Stimulated activated CD4-positive, alpha-beta T cell treated with anti-CD3 and anti-CD28 coated beads, Interleukin-15, amount 100 ng/mL, for 24 hours (primary cell): ENCODE results near the gene INSIG2.

Experiments
- DNase-seq: peaks from one replicate; pipeline ENCODE4 v3.0.0-alpha.2; 2020

INSIG2 gene

DNA sequence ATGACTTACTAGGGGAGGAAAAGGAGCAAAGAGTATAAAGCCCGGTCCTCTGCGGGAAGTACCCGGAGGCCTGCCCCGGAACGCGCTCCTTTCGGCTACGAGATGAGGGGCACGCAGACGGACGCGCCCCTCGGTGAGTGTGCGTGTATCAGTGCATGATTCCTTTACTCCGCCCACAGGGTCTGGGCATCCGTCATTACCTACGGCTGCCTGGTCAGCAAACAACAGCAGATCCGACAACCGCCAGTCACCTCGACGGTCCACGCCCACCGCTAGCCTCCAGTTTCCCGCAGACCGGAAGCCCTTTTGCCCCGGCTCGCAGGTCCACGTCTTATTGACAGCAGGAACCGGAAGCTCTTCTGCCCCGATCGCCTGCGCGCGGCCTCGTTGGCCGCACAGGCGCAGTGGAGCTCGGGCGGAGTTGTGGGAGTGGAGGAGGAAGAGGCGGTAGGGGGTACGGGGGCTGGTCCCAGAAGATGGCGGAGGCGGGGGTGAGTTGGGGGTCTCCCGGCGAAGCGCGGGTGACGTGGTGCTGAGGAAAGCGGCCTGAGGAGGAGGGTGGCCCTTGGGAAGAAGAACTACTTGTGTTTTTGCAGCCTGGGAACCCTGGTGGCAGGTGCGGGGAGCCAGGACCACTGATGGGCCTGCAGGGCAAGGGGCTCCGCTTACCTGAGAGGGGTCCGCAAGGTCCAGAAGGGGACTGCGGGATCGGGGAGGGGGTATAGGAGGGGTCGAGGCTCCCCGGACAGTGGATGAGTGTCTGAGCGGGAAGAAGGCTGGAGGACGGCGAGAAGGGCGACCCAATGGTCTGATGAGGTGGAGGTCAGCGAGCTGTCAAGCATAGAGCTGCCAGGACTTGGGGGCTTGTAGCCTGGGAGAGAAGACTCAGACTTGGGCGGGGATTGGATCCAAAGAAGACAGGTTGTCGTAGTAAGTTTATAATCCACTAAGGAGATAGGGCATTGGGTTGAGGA lies at the start of gene INSIG2:
Gene INSIG2 (plus strand): TSS at position 421 of the 974 bp plus-strand sequence. CDS start 8,086 bp downstream, outside the sequence.
- DNase-seq, result peak; percentile 95

DNA sequence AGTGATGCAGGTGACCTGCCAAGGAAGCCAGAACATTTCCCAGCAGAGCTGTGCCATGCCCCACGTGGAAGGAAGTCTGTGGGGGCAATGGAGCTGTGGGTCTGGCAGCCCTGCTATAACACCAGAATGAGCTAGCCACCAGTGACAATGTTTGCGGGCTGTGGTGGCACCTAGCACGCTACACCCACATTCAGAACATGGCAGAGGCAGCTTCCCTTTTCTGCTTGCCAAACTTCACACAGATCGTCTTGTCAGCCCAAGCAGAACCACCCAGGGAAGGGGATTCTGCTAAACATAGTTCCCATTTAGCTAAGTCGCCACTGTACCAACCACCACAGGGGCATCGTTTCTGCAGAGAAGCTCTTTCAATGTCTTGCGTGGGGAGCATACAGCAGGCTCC lies 47.4 kb upstream of the INSIG2 start:
- no peak for DNase-seq

DNA sequence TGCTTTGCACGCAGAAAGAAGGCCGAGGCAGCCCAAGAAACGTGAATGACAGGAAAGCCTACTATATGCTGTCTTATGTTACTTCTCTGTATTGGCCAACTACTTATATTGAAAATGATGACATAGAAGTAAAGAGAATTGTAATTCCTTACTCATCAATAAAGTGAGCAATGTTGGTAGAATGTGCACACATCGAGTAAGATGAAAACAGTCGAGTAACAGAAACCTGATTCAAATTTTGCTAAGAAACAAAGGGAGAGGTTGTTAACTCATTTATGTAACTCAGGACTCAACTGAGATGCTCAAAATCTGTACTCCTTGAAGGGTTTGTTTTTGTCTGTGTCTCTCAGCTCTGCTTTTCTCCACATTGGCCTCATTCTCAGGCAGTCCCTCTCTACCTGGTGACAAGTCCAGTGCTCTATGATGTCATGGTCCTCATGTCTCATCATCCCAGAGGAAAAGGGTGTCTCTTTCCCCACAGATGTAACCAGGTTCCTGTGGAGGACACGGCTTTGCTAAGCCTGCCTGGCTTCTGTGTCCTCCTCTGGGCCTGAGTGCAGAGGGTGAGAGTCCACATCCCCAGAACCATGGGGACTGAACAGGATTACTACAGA lies 44.1 kb upstream of the INSIG2 start:
- no peak for DNase-seq

DNA sequence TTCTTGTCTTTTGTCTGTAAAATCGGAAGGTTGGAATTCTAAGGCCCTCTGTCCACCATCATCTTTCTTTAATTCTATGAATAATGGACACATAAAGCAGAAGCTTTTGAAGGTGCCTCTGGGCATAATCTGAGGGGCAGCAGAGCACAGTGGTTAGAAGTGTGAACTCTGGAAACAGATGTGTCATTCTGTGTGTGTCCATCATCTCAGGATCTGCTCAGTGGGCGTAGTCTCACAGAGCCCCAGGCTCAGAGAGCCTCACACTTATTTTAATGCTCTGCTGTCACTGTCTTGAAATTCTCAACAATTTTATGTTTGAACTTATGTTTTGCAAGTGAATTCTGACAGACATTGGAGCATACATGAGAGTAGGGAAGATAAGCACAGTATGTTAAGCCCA lies 43.4 kb upstream of the INSIG2 start:
- no peak for DNase-seq

DNA sequence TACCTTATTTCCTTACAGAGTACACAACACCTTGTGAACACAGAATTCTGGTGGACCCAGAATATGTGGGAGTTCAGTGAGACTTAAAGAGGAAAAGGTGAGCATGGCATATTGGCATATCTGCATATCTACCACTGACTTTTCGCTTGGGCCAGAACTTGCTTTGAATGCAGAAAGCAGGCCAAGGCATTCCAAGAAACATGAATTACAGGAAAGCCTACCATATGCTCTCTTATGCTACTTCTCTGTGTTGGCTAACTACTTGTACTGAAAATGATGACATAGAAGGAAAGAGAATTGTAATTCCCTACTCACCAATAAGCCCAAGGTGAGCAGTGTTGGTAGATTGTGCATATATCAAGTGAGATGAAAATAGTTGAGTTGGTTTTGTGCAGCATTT lies 43.0 kb upstream of the INSIG2 start:
- no peak for DNase-seq

DNA sequence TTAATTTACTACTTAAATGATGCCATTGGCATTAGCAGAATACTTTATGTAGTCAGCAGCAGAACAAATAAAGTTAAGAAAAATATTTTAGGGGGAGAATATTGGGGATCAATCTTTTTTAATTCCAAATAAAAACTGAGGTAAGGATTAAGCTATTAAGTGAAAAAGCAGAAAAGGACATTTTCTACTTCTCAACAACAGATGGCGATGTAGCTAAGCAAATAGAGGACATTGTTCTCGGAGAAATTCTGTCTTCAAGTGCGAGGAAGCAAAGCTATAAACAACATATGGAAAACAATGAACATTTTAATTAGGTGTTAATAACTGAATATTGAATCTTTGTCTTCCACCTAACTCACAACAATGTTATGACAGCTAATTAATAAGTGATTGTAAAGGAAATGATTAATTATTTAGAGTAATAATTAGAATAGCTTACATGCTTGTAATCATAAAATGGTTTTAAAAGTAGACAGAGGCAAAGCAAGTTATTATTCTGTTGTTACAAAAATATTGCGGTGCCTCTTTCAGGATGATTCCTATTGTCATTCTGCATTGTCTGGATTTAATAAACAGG lies 41.5 kb upstream of the INSIG2 start:
- DNase-seq, result no peak

DNA sequence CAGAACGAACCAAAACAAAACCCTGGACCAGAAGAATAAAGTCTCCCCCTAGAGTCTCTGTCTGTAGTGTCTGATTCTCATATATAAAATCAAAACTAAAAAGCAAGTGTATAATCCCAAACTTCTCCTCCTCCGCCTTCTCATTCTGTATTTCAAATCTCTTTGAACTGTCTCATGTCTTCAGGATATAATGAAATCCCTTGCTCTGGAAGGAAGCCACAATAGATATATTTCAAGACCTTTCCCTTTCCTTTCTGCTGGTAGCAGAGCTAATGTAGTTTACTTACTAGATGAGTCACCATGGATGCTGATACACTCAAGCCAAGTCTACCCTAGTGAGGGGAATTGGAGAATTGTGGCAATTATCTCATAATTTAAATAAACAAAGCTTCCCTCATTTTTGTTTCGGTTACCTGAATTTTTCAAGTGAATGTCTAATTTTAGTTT lies 40.9 kb upstream of the INSIG2 start:
- DNase-seq, result no peak

DNA sequence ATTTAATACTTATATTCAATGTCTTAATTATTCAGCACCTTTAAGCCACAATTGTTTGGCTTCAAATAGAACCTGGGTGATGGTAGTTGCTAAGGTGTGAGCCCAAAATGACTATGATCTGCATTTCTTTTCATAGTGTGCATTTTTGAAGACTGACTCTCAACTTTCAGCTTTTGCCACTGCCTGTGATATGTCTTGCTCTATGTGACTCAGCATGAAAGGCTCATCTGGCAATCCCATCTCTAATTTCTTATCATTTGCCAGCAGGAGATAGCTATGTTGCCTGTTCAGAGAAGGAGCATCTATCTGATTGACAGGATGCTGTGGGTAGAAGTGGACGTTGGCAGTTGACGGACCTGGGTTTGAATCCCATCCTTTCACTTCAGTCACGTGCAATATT lies 39.9 kb upstream of the INSIG2 start:
- DNase-seq, result no peak

DNA sequence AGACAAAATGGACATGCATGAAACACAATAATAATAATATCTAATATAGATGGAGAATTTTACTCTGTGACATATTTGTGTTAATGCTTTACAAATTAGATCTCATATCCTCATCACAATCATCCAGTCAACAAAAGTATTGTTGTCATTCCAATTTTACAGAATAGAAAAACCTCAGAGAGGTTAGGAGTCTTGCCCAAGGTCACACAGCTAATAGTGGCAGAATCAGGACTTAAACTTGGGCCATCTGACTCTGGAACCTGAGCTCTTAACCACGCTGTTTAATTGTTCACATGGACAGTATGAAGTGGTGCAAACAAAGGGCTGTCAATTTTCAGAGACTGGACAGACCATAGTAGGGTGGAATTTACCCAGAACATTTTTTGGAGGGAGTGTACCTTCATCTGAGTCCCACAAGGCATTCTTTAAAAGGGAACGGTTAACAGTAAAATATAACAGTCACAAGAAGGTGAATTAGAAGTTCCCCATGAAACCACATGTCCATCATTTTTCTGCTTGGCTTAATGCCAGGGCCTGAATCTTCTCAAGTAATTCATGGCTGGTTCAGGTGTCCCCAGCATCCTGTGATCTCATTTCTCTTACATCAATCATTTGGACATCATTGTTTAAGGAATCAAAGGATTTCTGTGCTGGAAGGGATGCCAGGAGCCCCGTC lies 39.0 kb upstream of the INSIG2 start:
- DNase-seq, result no peak

DNA sequence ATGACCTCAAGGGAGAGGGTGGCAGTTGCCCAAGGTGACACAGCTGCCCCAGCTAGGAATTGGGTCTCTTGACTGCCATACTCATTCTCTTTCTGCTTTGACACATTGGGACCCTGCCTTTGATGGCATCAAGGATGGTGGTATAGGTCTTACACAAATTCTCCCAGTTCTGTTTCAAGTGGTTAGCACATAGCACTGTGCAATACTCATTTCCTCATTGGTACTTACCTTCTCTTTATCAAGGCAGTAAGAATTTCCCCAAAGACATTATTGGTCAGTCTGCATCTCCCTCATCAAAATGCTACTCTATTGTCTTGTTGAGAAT lies 38.5 kb upstream of the INSIG2 start:
- DNase-seq, result no peak

DNA sequence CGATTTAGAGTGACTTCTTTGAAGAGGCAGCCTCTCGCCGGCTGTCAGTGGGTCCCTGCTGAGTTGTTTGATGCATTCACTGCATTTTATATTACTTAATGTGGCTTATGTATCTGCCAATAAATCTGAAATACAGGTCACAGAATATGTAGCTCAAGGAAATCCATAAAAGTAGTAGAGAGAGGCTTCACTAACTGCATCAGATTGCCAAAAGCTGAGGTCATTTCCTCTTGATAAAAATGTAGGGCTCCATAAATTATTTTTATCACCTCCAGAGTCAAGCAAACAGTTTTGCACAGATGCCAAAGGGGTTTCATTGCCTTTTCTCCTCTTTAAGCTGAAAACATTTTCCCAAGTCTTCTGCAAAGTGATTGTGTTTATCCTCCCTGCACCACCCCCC lies 37.9 kb upstream of the INSIG2 start:
- no peak for DNase-seq

DNA sequence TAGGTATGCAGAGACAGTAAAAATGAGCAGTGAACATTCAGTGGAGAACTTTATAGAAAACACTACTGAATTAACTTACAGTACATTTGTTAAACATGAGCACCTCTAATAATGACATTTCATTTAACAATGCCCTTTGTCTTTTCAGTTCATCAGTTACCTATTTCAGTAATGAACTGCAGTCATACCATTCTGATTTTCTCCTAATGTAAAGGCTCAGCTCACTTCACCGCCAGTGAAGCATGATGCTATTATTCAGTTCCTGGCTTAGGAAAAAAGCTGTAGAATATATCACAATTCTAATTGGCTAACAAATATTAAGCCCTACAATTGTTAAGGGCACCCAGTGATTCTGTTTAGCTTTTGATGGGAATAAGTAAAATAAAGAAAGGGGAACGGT lies 37.3 kb upstream of the INSIG2 start:
- no peak for DNase-seq

DNA sequence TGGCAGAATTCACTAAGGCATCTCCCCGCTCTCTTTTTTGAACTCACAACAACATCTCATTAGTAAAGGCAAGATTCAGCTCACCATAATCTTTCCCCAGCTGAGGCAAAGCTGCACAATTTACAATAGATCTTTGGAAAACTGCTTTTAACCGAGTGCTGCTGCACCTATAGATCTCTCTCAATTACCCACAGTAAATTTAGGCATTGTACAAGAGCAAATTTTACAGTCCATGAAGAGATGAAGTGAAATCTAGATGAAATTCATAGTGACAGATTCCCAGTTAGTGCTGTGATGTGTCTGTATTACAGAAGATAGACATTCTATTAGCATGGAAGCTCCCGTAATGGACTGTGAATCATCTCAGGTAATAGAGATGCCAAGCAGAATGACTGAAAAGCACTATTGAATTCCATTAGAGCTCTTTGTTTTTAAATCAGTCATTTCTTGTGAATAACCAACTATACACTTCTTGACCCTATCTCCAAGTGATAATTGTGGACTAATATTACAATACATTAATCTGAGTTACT lies 36.4 kb upstream of the INSIG2 start:
- DNase-seq, result no peak

DNA sequence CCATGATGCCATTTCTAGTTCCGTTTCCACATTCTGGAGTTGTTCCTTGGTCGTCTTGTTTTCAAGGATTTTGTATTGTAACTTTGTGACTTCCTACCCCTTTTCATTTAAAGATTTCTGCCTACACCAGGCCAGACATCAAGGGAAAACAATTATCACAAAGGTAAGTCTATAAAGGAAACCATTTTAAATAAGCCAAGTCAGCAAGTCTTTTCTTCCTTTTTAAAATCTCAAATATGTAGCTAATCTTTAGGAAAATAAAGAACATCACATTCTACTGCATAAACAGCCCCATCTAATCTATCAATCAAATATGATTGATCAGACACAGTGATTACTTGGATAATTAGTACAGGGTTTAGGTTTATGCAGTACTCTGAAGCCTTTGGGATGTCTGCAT lies 35.8 kb upstream of the INSIG2 start:
- DNase-seq, result no peak

DNA sequence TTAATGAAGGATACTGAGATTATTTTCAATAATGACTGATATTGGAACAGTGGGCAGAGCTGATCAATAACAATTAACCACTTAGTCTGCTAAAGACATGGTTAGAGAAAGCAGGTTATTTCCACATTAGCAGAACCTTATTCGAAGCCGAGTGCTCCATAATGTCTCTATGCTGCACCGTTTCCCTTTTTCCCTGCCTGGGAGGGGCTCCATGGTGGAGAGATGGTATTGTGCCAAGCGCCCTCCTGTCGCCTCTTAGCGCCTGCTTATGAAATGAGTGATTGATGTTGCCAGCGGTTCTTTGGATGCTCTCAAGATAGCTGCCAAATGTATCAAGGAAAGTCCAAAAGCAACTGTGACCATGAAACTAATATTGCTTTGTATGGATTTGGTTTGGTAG lies 34.6 kb upstream of the INSIG2 start:
- no peak for DNase-seq

DNA sequence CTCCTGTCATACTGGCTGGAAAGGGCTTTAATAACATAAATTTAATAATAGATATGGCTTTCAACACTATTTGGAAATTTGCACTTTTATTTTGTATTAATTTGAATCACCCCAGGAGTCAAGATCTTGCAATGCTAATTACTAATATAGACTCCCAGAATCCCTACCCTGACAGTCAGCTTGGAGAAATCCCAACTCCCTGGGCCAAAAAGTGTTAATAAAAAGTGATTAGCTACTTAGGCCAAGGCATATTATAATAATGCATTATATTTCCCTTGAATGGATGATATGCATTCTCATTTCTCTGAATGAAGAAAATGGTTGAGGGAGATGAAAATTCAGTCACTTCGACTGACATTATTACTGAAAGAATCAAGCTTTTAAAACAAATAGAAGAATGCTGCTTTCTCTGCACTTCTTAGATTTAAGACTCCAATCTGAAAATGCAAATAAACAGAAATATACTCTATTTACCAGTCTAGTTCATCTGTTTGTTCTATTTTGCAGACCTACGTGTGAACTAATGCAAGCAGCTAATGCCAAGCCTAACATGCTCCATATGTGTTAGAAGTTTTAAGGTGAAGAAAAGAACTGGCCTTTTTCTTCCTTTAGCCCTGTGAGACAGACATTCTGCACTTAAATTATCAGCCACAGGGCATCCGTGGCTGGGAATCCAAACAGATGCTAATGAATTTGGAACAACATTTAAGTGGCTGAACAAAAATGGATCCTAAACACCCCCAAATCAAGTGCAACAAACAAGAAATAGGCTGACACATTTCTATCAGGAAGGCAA lies 33.9 kb upstream of the INSIG2 start:
- DNase-seq, result no peak

DNA sequence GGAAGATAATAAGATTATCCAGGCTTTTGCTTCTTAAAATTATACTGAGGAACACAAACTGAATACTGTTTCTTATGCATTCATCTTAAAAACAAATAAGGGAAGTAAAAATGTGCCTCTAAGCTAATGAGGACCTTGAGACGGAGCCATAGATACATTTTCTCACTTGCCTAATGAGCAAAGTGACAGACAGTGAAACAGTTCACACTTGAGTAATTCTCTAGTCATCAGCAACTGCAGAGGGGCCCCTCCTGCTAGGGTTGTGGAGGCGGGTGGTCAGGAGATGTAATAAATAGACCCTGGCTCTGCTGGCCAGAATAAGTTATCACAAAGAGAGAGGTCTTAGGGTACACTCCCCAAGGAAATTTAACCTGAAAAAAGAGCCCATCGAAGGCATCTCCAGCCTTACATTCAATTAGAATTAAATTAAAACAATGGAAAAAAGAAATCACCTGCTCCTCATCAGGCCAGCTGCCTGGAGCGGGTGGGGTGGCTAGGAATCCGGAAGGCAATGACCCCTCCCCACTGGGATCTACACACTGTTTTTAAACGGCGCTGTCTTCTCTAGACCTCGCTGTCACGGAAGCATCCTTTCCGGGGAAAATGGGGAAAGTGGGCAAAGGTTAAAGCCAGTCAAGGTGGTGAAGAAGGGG lies 32.6 kb upstream of the INSIG2 start:
- no peak for DNase-seq

DNA sequence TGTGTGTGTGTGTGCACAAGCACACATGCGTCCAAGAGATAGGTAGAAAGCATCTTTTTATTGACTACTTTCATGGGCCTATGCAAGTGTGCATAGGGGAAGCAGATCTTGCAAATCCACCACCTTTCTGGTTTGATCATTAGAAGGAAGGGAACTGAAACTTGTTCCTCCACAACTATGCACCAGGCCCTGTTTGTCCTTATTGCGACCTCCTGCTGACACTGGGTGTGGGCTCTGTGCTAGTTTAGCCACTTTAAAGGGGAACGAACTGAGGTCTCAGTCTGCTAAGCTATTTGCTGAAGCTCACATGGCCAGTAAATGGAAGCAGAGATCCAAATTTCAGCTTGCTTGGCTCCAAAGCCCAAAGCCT lies 32.1 kb upstream of the INSIG2 start:
- DNase-seq, result no peak

DNA sequence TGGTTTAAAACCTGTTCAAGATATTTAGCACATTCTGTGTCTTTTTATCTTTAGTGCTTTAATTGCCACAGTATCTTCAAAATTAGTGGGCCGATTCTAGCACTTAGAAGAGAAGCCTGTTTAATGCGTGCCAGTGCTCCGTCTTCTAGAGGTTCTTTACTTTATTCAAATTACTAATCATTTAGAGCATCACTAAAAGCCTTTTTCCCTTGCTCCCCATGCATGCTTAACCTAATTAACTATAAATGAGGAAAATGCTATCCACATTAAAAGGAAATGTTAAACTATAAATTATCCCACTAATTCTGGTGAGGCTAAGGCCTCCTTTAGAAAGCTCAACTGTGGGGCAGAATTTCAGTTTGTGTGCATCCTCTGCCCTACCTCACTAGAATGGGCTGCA lies 31.5 kb upstream of the INSIG2 start:
- DNase-seq, result no peak

DNA sequence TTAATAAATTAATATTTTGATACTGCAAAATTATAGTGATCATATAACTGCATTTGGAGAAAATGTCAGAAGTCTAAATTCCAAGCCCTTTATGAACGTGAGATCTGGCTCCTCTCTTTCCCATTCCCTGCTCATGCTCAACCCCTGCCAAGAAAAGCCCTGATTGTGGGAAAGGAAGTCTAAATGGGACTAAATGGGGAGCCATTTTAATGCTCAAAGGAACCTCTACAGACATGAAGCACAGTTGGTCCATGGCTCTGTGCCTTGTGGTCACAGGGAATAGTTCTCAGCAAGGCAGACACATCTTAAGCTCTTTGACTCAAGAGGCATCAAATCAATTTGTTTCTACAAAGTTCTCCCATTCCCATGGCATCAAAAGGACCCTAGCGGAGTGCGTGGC lies 29.3 kb upstream of the INSIG2 start:
- no peak for DNase-seq

DNA sequence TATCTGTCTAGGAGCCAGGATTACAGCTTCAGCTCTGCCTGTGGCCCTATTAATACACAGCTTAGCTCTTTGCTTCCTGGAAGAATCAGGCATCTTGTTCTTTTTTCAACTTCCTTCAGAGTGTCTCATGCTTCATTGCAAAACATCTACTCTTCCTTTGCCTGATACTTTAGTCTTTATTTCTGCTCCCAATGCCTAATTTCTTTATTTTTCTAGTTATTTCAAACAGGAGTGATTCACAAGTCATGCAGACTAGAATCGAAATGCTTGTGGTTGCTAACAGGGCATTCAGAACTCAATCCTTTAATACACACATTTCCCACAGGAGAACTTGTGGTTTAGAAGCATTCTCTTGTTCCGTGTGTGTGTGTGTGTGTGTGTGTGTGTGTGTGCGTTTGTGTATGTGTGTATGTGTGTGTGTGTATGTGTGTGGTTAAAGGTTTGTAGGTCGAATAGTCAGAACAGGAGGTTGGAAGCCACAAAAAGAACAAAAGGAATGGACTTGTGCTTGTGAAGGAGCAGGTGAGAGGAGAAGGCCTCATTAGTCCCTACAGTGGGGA lies 28.3 kb upstream of the INSIG2 start:
- DNase-seq, result peak; percentile 5
